Measurements from ENCODE around the gene CTSK. TPM values are rescaled to one million over a fixed set of nuclear protein-coding genes. Genes with fewer than 3 reads are reported as not detected.

CTSK gene
- total RNA-seq, 1 experiment from 2014 or later, result 5.6 TPM

GRCh38 chr1:150753416-150753815 lies 54.6 kb downstream of the CTSK start:
- TF ChIP-seq CTCF (conservative IDR thresholded peaks at IDR 0.05; ENCODE audit: low read depth, low read length), result no peak
- no peak for TF ChIP-seq EZH2phosphoT487 (IDR thresholded peaks at IDR 0.05; ENCODE audit: borderline replicate concordance, low read length)
- TF ChIP-seq EZH2 (IDR thresholded peaks at IDR 0.05; ENCODE audit: low read length, unreplicated experiment), result no peak
- H3K27me3 ChIP-seq (ENCODE audit: low read length), result no peaks in the 10 kb centered on the region
- H3K27ac ChIP-seq (ENCODE audit: low read length), result no peak overlapping the region
- H3K4me2 ChIP-seq (ENCODE audit: low read length), result no peak overlapping the region
- ChIA-PET POLR2A (ENCODE audit: unreplicated experiment) (no interaction called here), CTCF (no interaction called here)
- no peaks in the 10 kb centered on the region for H3K9me3 ChIP-seq (ENCODE audit: low read length)
- ATAC-seq (no peak), DNase-seq (no peak)
- H3K4me3 ChIP-seq (ENCODE audit: low read length), result no peak overlapping the region
- BruUV-seq (replicated peaks), result no TSS peak
- H3F3A ChIP-seq (ENCODE audit: low read length, unreplicated experiment), result no peaks in the 10 kb centered on the region
- H3K9ac ChIP-seq (ENCODE audit: low read length), result no peak overlapping the region
- H2AFZ ChIP-seq (ENCODE audit: low read length), result no peak overlapping the region
- intact Hi-C loops (cut with micrococcal nuclease), result no loop called here
- no peaks in the 10 kb centered on the region for H3K79me2 ChIP-seq (ENCODE audit: low read length)
- 0 out of 2 replicates have a peak, but pooled peaks cover 2% of the 10 kb centered on the region for H3K9me2 ChIP-seq (replicated peaks; ENCODE audit: low read length)
- no peaks in the 10 kb centered on the region for H4K20me1 ChIP-seq (ENCODE audit: low read length)
- H3K36me3 ChIP-seq (ENCODE audit: low read depth, low read length), result no peaks in the 10 kb centered on the region
- peaks cover 5% of the 10 kb centered on the region for H3K4me1 ChIP-seq (ENCODE audit: insufficient read depth, low read length)

- H3K9me2 ChIP-seq (replicated peaks; ENCODE audit: low read length), result 0 out of 2 replicates have a peak, but pooled peaks cover 2% of the 10 kb centered on the region
- H4K20me1 ChIP-seq (ENCODE audit: low read length), result no peaks in the 10 kb centered on the region
- no peak for DNase-seq
- no peaks in the 10 kb centered on the region for H3K9me3 ChIP-seq (ENCODE audit: low read length)
- H3K4me2 ChIP-seq (ENCODE audit: low read length), result no peak overlapping the region
- no TSS peak for BruUV-seq (replicated peaks)
- TF ChIP-seq EZH2phosphoT487 (IDR thresholded peaks at IDR 0.05; ENCODE audit: borderline replicate concordance, low read length) (no peak), EZH2 (IDR thresholded peaks at IDR 0.05; ENCODE audit: low read length, unreplicated experiment) (no peak), CTCF (conservative IDR thresholded peaks at IDR 0.05; ENCODE audit: low read depth, low read length) (no peak)
- H3K4me1 ChIP-seq (ENCODE audit: insufficient read depth, low read length), result peaks cover 5% of the 10 kb centered on the region
- ChIA-PET CTCF (no interaction called here), POLR2A (ENCODE audit: unreplicated experiment) (no interaction called here)
- no peaks in the 10 kb centered on the region for H3K36me3 ChIP-seq (ENCODE audit: low read depth, low read length)
- no peaks in the 10 kb centered on the region for H3K79me2 ChIP-seq (ENCODE audit: low read length)
- ATAC-seq, result no peak
- H3K9ac ChIP-seq (ENCODE audit: low read length), result no peak overlapping the region
- H3K4me3 ChIP-seq (ENCODE audit: low read length), result no peak overlapping the region
- H3K27ac ChIP-seq (ENCODE audit: low read length), result no peak overlapping the region
- no peaks in the 10 kb centered on the region for H3F3A ChIP-seq (ENCODE audit: low read length, unreplicated experiment)
- intact Hi-C loops (cut with micrococcal nuclease), result no loop called here
- no peaks in the 10 kb centered on the region for H3K27me3 ChIP-seq (ENCODE audit: low read length)
- no peak overlapping the region for H2AFZ ChIP-seq (ENCODE audit: low read length)
Measured at GRCh38 chr1:150751443-150751842, 56.6 kb downstream of the CTSK start.

- no peak overlapping the region for H3K4me3 ChIP-seq (ENCODE audit: low read length)
- H3K4me1 ChIP-seq (ENCODE audit: insufficient read depth, low read length), result peaks cover 5% of the 10 kb centered on the region
- H3K36me3 ChIP-seq (ENCODE audit: low read depth, low read length), result no peaks in the 10 kb centered on the region
- no TSS peak for BruUV-seq (replicated peaks)
- H3K27ac ChIP-seq (ENCODE audit: low read length), result no peak overlapping the region
- ChIA-PET CTCF (no interaction called here), POLR2A (ENCODE audit: unreplicated experiment) (no interaction called here)
- H3K4me2 ChIP-seq (ENCODE audit: low read length), result no peak overlapping the region
- H4K20me1 ChIP-seq (ENCODE audit: low read length), result no peaks in the 10 kb centered on the region
- no peak overlapping the region for H2AFZ ChIP-seq (ENCODE audit: low read length)
- no peak for TF ChIP-seq CTCF (conservative IDR thresholded peaks at IDR 0.05; ENCODE audit: low read depth, low read length)
- no peak for TF ChIP-seq EZH2phosphoT487 (IDR thresholded peaks at IDR 0.05; ENCODE audit: borderline replicate concordance, low read length)
- no peaks in the 10 kb centered on the region for H3K79me2 ChIP-seq (ENCODE audit: low read length)
- no peaks in the 10 kb centered on the region for H3K27me3 ChIP-seq (ENCODE audit: low read length)
- no peak for ATAC-seq
- no peaks in the 10 kb centered on the region for H3F3A ChIP-seq (ENCODE audit: low read length, unreplicated experiment)
- no peak overlapping the region for H3K9ac ChIP-seq (ENCODE audit: low read length)
- no peaks in the 10 kb centered on the region for H3K9me3 ChIP-seq (ENCODE audit: low read length)
- H3K9me2 ChIP-seq (replicated peaks; ENCODE audit: low read length), result 0 out of 2 replicates have a peak, but pooled peaks cover 2% of the 10 kb centered on the region
- intact Hi-C loops (cut with micrococcal nuclease), result no loop called here
- no peak for DNase-seq
Measured at GRCh38 chr1:150749720-150750311, 58.2 kb downstream of the CTSK start.
